ENCODE data around the gene STPG4.

DNA sequence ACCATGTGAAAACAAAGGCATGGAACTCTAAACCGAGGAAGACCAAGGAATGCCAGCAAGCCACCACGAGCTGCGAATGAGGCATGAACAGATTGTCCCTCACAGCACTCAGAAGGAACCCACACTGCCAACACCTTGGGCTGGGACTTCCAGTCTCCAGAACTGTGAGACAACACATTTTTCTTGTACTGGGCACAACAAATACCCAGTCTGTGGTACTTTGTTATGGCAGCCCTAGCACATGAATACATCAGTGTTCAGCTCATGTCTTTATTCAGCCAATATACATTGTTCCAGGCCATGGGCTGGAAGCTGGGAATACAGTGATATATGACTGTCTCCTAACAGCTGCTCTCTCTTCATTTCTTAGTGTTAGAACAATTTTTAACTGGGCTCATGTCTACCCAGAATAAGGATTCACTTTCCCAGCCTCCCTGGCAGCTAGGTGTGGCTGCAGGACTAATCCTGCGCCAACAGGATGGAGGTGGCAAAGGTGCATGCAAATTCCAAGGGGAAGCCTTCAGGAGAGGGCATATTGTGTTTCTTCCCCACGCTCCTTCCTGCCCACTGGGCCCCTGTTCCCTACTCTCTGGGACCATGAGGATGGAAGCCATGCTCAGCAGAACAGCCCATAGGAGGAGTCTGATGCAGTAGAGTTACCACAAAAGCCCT, 59.6 kb downstream of the STPG4 start:
- TF ChIP-seq, protein P1, sequence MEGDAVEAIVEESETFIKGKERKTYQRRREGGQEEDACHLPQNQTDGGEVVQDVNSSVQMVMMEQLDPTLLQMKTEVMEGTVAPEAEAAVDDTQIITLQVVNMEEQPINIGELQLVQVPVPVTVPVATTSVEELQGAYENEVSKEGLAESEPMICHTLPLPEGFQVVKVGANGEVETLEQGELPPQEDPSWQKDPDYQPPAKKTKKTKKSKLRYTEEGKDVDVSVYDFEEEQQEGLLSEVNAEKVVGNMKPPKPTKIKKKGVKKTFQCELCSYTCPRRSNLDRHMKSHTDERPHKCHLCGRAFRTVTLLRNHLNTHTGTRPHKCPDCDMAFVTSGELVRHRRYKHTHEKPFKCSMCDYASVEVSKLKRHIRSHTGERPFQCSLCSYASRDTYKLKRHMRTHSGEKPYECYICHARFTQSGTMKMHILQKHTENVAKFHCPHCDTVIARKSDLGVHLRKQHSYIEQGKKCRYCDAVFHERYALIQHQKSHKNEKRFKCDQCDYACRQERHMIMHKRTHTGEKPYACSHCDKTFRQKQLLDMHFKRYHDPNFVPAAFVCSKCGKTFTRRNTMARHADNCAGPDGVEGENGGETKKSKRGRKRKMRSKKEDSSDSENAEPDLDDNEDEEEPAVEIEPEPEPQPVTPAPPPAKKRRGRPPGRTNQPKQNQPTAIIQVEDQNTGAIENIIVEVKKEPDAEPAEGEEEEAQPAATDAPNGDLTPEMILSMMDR (IDR thresholded peaks at IDR 0.05), result no peak
- TF ChIP-seq POLR2A (IDR thresholded peaks at IDR 0.05; ENCODE audit: low read depth), result no peak
- no peak for TF ChIP-seq POLR2AphosphoS5 (IDR thresholded peaks at IDR 0.05)
- no peak for TF ChIP-seq EP300 (IDR thresholded peaks at IDR 0.05)

Data from esophagus muscularis mucosa (tissue), 4 donors.